CD4-positive, alpha-beta T cell treated with Interleukin-4 for 4 hours (primary cell): ENCODE measurements around the gene LRIT1.
A peak's percentile ranks its signal among the peaks of the same experiment; 100 is the strongest.
"Not testable (repeated sequence)": the region's sequence is repeated elsewhere in the genome, so short reads cannot be mapped to it uniquely, and the experiment has no call there.

Experiments used
- DNase-seq: peaks from one replicate; pipeline ENCODE4 v3.0.0-alpha.2; 2020

Gene LRIT1

DNA sequence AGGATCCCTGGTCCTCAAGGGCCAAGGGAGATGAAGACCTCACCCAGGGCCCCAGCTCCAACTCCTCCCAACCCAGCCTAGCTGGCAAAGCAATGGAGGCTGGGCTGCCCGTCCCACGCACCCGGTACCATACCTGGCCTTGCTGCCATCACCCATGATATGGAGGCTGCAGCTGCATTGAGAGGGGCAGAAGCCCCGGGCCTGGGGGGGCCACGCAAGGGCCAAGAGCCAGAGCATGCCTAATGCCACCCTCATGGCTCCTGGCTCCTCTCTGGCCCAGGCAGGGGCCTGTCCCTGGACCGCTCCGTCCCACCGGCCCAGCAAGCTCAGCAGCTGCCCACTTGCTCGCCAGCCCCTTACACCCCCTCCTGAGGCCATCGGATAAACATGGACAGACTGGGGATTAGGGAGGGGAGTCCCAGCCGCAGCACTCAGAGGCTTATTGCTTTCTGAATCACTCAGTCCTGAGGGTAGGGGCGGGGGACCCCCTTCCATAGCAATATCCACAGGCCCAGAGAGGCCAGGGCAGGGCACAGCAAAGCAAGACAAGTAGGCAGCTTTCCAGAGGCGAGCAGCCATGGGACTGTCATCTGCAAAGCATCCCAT lies at the start of gene LRIT1:
LRIT1 (minus strand) TSS at position 362 of the 606 bp plus-strand sequence; CDS start at position 255, 107 bp downstream.
- DNase-seq = no peak

GRCh38 chr10:84290235-84290634 lies 48.9 kb upstream of the LRIT1 start:
- DNase-seq = no peak

DNA sequence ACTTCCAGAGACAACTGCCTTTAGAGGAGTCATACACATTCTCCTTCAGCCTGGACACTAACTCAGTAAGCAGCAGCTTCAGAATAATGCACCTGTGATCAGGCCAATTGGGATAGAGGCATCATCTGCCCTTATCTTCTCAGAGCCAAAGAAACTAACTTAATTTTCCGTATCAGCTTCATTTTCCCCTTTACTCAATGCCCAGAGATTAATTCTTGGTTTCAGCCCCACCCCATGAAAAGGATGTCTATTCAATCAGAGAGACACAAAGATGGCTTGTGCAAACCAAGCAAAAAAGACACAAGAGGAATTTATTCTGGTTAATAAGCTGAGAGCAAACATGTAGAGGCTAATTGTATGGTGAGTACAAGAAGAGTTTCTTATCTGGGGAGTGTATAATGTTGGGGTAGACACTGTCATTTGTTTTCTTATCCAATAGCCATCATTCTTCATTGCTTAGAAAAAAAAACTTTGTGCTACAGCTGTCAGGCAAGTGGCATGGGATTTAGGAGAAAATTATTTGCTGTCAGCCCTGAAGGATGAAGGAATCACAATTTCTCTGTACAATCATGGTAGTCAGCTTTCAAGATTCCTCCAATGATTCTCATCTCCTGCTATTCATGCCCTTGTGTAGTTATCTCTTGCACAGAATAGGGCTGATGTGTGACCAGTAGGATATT lies 48.3 kb upstream of the LRIT1 start:
- no peak for DNase-seq

DNA sequence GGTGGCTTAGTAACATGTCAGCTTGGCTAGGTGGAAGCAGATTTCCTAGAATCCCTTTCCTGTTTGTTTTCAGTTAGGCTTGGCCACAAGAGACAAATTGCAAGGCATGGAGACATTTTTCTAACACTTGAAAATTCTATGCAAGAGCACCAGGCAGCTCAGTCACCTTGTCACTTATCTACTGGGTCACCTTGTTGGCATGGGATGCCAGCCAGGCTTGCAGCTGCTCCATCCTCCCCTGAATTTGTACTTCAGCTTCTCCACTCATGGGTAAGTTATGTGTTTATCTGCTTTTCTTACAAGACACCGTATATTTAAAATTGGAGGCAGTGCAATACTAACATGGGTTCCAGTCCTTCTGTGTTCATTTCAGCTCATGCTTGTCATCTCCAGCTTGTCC lies 46.8 kb upstream of the LRIT1 start:
- no peak for DNase-seq

DNA sequence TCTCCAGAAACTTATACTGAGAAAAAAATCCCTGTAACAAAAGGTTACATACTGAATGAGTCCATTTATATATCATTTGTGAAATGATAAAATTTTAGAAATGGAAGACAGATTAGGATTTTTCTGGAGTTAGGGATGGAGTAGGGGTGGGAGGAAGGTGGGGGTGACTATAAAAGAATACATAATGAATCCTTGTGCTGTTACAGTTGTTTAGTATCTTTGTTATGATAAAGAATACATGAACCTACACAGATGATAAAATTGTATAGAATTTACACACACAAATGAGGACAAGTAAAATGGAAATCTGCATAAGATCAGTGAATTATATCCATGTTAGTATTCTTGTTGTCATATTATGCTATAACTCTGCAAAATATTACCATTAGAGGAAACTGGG lies 45.3 kb upstream of the LRIT1 start:
- DNase-seq = no peak

DNA sequence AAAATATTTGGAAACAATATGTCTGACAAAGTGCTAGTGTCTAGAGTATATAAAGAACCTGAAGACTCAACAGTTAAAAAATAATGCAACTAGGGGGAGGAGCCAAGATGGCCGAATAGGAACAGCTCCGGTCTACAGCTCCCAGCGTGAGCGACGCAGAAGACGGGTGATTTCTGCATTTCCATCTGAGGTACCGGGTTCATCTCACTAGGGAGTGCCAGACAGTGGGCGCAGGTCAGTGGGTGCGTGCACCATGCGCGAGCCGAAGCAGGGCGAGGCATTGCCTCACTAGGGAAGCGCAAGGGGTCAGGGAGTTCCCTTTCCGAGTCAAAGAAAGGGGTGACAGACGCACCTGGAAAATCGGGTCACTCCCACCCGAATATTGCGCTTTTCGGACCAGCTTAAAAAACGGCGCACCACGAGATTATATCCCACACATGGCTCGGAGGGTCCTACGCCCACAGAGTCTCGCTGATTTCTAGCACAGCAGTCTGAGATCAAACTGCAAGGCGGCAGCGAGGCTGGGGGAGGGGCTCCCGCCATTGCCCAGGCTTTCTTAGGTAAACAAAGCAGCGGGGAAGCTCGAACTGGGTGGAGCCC lies 38.6 kb upstream of the LRIT1 start:
- not testable (repeated sequence) for DNase-seq

DNA sequence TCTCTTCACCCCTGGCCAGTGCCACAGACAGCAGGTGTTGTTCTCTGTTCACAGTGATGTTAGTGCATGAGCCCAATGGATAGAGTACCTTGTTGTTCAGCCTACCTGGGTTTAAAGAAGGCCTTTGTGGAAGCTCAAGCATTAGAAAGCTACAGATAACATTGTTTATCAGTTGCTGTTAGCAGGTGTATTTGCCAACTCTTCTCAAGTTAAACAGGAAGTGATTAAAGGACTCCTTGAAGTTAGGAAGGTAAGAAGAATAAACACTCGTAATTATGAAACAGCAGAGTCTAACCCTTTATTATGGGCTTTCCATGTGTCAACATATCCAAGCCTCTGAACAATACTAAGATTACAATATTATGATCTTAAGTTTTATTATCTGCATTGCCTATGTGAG lies 29.4 kb upstream of the LRIT1 start:
- no peak for DNase-seq

DNA sequence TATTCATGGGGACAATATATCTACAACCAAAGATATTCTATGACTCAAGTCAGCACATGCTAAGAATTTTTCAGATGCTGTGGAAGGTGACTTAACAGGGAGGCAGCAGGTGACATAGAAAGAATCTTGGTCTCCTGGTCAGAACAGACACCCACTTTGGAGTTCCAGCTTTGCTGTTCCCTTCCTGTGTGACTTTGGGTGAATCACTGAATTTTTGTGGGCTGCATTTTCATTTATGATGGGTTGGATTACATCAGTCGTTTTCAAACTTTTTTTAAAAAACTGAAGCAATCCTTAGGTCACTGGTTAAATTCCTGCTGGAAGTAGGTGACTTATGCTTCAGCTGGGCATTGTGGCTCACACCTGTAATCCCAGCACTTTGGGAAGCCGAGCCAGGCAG lies 28.4 kb upstream of the LRIT1 start:
- DNase-seq = no peak

GRCh38 chr10:84269162-84269561 lies 27.8 kb upstream of the LRIT1 start:
- DNase-seq = no peak

GRCh38 chr10:84267503-84268126 lies 26.3 kb upstream of the LRIT1 start:
- DNase-seq = peak; percentile 56

- DNase-seq = no peak
Measured at GRCh38 chr10:84265418-84265817, 24.1 kb upstream of the LRIT1 start.

GRCh38 chr10:84264611-84265141 lies 23.3 kb upstream of the LRIT1 start:
- DNase-seq = peak; percentile 59

GRCh38 chr10:84263716-84264115 lies 22.4 kb upstream of the LRIT1 start:
- DNase-seq = no peak

DNA sequence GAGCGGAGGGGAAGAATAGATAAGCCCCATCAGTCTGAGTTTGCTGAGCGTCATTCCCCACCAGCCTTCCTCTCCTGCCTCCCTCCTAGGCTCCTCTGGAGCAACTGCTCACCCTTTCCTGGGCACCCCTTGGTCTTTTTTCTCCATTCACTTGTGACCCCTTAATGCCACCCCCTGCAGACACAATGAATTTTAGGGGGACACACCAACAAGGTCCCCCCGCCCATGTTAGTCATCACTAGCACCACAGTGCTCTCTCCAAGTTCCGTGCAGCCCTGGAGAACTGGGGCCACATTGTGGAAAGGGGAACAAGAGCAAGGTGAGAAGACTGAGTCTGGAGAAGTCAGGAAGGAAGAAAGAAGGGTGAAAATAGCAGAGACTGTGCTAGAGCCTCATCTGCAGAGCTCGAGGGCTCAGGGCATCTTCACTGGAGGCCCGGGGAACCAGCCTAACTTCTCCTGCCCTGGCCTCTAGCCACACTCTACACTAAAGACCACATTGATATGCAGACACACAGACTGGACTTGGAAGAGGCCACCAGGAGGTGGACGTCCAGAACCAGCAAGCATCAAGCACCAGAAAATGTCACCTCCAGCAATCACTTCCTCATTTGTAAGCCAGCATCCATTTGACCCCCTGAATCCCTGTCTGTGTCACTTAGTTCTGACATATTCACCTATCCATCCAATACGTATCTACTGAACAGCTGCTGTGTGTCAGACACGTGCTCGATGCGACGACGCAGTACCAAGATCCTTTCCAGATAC lies 21.0 kb upstream of the LRIT1 start:
- no peak for DNase-seq

DNA sequence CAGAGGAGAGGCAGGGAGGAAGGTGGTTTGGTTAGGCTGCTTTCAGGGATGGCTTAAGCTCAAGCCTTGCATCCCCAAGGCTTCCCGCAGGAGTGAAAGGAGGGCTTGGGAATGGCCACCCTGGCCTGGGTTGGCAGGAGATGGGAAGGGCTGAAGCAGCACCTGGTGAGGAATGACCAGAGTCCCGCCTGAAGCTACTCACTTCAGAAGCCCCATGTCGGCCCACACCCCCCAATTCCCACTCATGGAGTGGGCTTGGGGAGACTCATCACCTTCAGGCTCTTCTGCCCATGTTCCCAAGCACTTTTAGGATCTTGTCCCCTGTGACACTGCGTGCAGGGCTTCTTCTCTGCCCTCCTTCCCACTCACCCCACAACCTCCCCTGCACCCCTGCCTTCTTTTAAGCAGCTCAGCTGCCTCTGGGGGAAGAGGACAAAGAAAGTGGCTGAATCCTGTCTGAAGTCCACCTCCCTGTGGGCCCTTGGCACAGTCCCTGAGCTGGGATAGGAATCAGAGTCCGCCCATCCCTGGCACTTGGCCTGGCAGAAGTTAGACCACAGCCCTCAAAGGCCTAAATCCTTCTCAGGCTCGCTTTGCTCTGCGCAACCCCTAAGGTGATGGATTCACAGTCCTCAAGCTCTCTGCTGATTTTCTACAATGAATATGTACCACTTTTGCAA lies 20.0 kb upstream of the LRIT1 start:
- DNase-seq = no peak

GRCh38 chr10:84258034-84258695 lies 16.8 kb upstream of the LRIT1 start:
- DNase-seq = no peak

DNA sequence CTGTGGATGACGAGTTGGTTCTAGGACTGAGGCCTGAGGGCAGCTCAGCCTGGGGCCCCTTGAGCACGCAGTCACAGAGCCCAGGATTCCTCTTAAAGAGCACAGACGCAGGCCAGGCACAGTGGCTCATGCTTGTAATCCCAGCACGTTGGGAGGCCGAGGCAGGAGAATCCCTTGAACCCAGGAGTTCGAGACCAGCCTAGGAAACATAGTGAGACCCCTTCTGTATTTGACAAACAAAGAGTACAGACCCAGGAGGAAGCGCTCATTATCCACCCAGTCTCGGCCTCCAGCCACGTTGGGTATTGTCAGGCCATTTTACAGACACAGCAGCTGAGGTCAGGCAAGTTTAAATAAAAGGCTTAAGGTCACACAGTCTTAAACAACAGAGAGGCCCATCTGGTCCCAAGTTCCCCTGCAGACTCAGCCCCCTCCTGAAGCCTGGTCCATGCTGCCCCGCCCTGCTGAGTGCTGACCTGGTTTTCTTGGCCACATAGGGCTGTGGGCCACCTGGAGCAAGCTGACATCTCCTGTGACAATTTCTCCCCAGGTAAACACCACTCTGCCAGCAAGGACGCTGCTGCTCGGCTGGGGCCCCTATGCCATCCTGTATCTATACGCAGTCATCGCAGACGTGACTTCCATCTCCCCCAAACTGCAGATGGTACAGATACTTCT lies 16.1 kb upstream of the LRIT1 start:
- DNase-seq = no peak

DNA sequence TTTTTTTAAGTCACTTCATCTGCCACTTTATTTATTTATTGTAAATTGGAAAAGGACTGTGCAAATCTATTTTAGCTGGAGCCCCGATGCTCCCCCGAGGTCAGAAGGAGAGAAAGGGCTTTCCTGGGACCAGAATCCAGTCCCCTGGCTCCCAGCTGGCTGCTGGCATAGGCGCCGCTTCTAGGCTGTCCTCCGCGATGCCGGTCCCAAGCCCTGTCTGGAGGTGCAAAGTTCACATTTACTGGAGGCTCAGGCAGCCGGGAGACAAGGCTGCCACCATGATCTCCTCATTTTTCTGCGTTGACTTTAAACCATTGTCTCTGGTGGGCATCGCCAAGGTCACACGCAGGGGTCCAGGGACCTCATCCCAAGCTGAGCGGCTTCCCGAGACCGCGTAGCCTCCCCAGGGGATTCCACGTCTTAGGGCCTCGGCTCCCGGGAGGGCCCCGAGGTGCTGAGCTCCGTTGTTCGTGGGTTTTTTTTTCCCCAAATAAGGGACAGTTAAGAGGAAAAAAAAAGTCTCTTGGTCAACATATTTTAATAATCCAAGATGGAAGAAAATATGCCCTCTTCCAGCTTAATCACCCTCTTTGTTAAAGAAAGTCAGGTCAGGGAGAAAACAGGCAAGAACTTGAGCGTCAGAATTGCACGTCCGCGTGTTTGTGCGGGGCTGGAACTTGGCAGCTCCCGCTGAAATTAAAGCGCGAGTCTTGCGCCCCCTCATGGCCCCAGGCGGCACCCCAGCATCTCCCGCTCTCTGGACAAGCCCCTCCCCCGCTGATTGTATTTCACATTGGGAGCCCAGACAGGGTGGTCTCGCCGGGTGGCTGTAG lies 15.4 kb upstream of the LRIT1 start:
- no peak for DNase-seq

GRCh38 chr10:84254552-84255478 lies 13.5 kb upstream of the LRIT1 start:
- no peak for DNase-seq
